Thyroid gland (tissue), 4 donors: ENCODE measurements around the gene GTF2F2.

Experiments used
- CTCF ChIP-seq, 6 experiments: fragments of 200-600 bp in 3 of 6; fragments of 450-650 bp in 3 of 6; sonication (generic) in 3 of 6; IDR thresholded peaks; one replicate each; pipeline ENCODE4 v1.5.1; 2016 to 2019; ENCODE audit warnings: antibody characterized with exemption in 6 of 6, mild to moderate bottlenecking in 2 of 6, inconsistent platforms in 1 of 6, moderate library complexity in 1 of 6
- POLR2A ChIP-seq, 2 donors: fragments of 450-650 bp; IDR thresholded peaks; one replicate each; pipeline ENCODE4 v1.6.1; 2017; ENCODE audit warnings: antibody characterized with exemption in 2 of 2, mild to moderate bottlenecking in 2 of 2, moderate library complexity in 1 of 2

DNA sequence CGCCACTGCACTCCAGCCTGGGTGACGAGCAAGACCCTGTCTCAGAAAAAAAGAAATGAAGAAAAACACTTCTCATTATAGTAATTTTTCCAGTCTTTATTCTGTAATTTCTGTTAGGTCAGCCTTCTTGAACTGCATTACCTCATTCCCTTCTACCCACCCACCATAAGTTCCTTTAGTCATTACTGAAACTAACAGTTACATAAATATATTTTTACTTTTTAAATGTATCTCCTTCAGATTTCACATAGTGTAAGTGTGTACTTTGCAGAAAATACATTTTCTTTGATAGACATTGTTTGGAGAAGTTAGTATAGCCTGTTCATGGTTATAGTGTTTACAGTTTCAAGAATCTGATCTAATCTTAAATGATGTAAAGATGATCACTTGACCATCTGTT, 112.3 kb downstream of the GTF2F2 start:
- TF ChIP-seq POLR2A (IDR thresholded peaks at IDR 0.05) (no peak), CTCF (IDR thresholded peaks at IDR 0.05) (no peak)
